Skeletal muscle cell (primary cell): ENCODE measurements around the gene DPH2.
A peak's percentile ranks its signal among the peaks of the same experiment; 100 is the strongest.

Experiments used
- DNase-seq: peaks from one replicate; pipeline ENCODE4 v3.0.0-alpha.2; 2010; ENCODE audit warnings: low read depth
- H3K4me3 ChIP-seq: 2 replicates; pipeline ENCODE4 v1.5.1; 2011; ENCODE audit warnings: low read depth, mild to moderate bottlenecking, control low read depth, low read length, moderate library complexity

The DPH2 gene

GRCh38 chr1:43938892-43939587 lies 30.8 kb upstream of the DPH2 start:
- no peak overlapping the region for H3K4me3 ChIP-seq
- no peak for DNase-seq

- no peak overlapping the region for H3K4me3 ChIP-seq
- DNase-seq = no peak
Observed at GRCh38 chr1:43942411-43942810, 27.4 kb upstream of the DPH2 start.

- no peak for DNase-seq
- H3K4me3 ChIP-seq = no peak overlapping the region
Observed at GRCh38 chr1:43944860-43945259, 24.9 kb upstream of the DPH2 start.

GRCh38 chr1:43945674-43946235 lies 24.1 kb upstream of the DPH2 start:
- H3K4me3 ChIP-seq = peak overlapping the region; percentile 87
- DNase-seq = no peak

DNA sequence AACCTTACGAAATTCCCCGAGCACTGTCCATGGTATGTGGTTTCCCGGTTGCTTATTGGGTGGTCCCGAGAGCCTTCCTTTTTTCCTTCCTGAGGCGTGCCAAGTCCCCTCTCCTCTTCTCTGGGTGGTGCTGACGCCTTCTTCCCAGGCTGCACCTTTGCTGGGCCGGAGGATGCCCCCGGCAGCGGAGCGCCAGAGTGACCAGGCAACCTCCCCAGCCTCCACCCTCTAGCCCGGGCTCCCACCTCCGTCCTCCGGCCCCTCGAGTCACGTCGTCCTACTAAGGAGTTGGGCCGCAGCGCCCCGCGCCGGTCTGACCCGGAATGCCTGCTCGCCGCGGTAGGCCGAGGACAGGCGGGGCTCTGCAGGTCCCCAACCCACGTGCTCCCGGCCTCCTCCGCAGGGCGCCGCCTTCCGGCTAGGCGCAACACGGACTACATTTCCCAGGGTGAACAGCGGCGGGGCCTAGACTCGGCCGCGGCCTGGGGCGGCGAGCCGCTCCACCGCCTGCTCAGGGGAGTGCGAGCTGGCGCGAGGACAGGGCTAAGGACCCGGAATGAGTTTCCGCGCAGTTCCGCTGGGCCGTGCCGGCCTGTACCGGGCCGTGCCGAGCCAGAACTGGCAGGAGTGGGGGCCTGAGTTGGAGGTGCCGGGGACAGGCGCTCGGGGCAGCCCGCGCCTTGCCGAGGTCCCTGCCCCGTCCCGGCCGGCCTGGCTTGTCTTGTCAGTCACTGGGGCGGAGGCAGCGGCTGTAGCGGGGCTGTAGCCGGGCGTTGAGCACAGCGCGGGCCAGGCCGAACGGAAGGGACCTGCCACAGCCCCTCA lies 23.4 kb upstream of the DPH2 start, which contains the start of gene IPO13:
IPO13 (plus strand) TSS at position 715 of the 825 bp plus-strand sequence. CDS start 651 bp downstream, outside the sequence.
- H3K4me3 ChIP-seq = peak within 1 kb of the TSS; percentile 87
- peak; percentile 84 for DNase-seq

GRCh38 chr1:43947061-43947873 lies 22.5 kb upstream of the DPH2 start:
- no peak for DNase-seq
- H3K4me3 ChIP-seq = peak overlapping the region; percentile 87

DNA sequence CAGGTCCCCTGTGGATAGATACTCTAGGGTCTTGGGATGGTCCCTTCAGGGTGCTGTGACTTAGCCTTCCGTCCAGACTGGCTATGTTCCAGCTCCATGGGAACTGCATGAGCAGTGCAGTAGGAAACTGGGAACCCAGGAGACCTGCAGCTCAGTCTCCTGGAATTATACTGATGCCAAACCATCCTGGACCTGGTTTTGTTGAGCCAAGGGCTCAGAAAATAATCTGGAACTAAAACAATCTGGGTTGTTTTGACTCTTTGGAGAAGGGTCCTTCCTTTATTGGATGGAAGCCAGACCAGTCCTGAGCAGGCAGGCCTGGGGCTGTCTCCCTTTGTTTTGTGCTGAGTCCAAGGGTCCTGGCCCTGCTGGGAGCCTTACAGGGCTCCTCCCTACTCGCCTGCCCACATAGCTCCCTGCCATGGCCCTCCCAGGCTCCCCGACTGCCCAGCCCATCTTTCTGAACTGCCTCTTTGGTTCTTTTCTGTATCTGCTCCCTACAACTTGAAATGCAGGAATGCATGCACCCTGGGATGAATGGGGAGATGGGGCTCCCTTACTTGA lies 21.9 kb upstream of the DPH2 start:
- no peak for DNase-seq
- H3K4me3 ChIP-seq = peak overlapping the region; percentile 87

DNA sequence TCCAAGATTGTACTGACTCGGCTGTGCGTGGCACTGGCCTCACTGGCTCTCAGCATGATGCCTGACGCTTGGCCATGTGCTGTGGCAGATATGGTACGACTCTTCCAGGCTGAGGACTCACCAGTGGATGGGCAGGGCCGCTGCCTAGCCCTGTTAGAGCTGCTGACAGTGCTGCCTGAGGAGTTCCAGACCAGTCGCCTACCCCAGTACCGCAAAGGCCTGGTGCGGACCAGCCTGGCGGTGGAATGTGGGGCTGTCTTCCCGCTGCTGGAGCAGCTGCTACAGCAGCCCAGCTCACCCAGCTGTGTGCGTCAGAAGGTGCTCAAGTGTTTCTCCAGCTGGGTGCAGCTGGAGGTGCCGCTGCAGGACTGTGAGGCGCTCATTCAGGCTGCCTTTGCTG lies 20.1 kb upstream of the DPH2 start:
- no peak for DNase-seq
- H3K4me3 ChIP-seq = no peak overlapping the region

- DNase-seq = no peak
- no peak overlapping the region for H3K4me3 ChIP-seq
Observed at GRCh38 chr1:43951021-43951985, 18.5 kb upstream of the DPH2 start.

GRCh38 chr1:43952731-43953346 lies 17.0 kb upstream of the DPH2 start:
- no peak for DNase-seq
- H3K4me3 ChIP-seq = no peak overlapping the region

- no peak for DNase-seq
- H3K4me3 ChIP-seq = no peak overlapping the region
Observed at GRCh38 chr1:43953361-43953760, 16.4 kb upstream of the DPH2 start.

- DNase-seq = no peak
- no peak overlapping the region for H3K4me3 ChIP-seq
Observed at GRCh38 chr1:43954036-43954435, 15.8 kb upstream of the DPH2 start.

DNA sequence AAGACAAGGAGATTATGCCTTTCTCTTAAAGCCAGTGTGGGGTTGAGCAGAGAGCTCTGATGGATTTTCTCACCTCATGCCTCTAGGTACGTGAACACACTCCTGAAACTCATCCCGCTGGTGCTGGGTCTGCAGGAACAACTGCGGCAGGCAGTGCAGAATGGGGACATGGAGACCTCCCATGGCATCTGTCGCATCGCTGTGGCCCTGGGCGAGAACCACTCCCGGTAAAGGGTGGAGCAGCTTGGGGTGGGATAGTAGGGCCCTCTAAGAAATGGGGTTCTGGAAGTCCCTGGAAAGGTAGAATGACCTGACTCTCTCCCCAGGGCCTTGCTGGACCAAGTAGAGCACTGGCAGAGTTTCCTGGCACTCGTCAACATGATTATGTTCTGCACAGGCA lies 13.6 kb upstream of the DPH2 start:
- no peak overlapping the region for H3K4me3 ChIP-seq
- DNase-seq = no peak

GRCh38 chr1:43957407-43958040 lies 12.3 kb upstream of the DPH2 start:
- no peak overlapping the region for H3K4me3 ChIP-seq
- DNase-seq = no peak

DNA sequence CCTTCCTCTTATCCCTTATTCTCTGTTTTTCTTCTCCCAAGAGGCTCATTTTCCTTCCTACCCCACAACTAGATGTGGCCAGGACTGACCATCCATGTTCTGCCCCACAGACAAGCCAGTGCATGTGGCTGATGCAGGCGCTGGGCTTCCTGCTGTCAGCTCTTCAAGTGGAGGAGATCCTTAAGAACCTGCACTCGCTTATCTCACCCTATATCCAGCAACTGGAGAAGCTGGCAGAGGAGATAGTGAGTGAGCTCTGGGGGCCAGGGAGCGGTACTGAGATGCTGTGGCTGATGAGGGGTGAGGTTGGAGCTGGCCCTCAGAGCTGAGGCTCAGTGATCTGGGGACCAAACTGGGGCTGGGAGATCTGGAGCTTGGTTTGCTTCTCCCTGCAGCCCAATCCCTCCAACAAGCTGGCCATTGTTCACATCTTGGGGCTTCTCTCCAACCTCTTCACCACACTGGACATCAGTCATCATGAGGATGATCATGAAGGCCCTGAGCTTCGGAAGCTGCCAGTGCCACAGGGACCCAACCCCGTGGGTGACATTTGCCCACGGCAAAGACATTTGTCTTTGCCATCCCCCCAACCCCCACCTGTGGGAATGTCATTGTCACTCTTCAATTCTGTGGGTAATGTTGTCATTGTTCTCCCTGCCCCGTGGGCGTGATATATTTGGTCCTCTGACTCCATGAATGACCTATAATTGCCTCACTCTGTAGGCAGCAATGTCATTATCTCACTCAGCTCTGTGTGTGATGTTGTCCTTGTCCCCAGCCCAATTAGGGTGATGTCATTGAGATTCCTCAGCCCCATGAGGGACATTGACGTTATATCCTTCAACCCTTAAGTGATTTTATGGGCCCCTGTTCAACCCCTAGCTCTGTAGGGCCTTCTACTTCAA lies 11.2 kb upstream of the DPH2 start:
- DNase-seq = no peak
- H3K4me3 ChIP-seq = no peak overlapping the region

- no peak overlapping the region for H3K4me3 ChIP-seq
- no peak for DNase-seq
Observed at GRCh38 chr1:43960798-43961197, 9.0 kb upstream of the DPH2 start.

DNA sequence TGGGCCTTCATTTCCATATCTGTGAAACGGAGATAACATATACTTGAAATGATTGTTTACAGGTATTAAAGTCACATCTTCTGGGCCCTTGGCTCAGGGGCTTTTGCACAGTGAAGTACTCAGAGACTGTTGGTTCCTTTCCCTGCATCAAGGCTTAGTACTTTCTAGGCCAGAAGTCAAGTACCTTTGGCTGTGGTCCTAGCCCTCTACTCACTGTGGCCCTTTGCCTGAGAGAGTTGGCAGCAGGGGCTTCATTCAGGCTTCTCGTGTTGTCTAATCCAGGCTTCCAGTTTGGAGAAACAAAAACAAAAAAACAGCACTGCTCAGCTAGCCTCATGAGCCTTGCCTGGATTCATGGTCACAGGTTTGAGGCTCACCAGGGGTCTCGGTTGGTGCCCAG lies 8.1 kb upstream of the DPH2 start:
- no peak for DNase-seq
- H3K4me3 ChIP-seq = no peak overlapping the region
